H1 (cell line): ENCODE data around the gene CFAP161. TPM values are rescaled to one million over a fixed set of nuclear protein-coding genes. Genes with fewer than 3 reads are reported as not detected.

Source experiments
- POLR2A ChIP-seq, 2 experiments: IDR thresholded peaks; 1 replicate in 1 of 2; 2 replicates in 1 of 2; pipeline ENCODE4 v1.6.1; 2011; ENCODE audit warnings: low read depth in 2 of 2, low read length in 2 of 2, mild to moderate bottlenecking in 2 of 2; ENCODE audit errors: control extremely low read depth in 1 of 2
- POU5F1 ChIP-seq: IDR thresholded peaks from 2 replicates; pipeline ENCODE4 v1.6.1; 2011; ENCODE audit warnings: low read depth, mild to moderate bottlenecking, low read length, moderate library complexity
- TCF12 ChIP-seq: IDR thresholded peaks from 2 replicates; pipeline ENCODE4 v1.6.1; 2011; ENCODE audit warnings: low read depth, mild to moderate bottlenecking, low read length
- polyA plus RNA-seq, 7 experiments: library from polyadenylated mRNA; depleted of rRNA in 3 of 7; stranded (reverse) in 5 of 7; unstranded in 2 of 7; fragments of >200 nt in 5 of 7; fragments of 200-250 nt in 2 of 7; gene quantifications; 1 replicate in 5 of 7; 2 replicates in 1 of 7; 4 replicates in 1 of 7; pipeline versions ENCODE4 v1.2.1 to v1.2.3, GENCODE V29; 2011 to 2013; ENCODE audit warnings: missing spikeins in 2 of 7, mixed read lengths in 2 of 7
- total RNA-seq: library from RNA; stranded (reverse); fragmentation: NEBNext Ultra II Directional; extraction: Animal tissue kit (Norgen Biotek cat#: 25700); gene quantifications from 2 replicates; pipeline ENCODE4 v1.2.1, GENCODE V29; 2021
- TF ChIP-seq, protein P1 (sequence below): fragments of 300-600 bp; sonication (generic); IDR thresholded peaks from 2 replicates; pipeline ENCODE4 v1.7.1; 2012; ENCODE audit warnings: low read length, moderate library complexity, mild to moderate bottlenecking, inconsistent platforms; ENCODE audit not compliant: insufficient replicate concordance

The CFAP161 gene
- total and polyA plus RNA-seq, 2 of the 8 experiments (the other 6 are each of a cell fraction or from before 2014, with no cell fraction given), result 0.05 TPM; not detected in 1

GRCh38 chr15:81098349-81098748 is 35.7 kb upstream of the CFAP161 start (continued):
- TF ChIP-seq, protein P1, sequence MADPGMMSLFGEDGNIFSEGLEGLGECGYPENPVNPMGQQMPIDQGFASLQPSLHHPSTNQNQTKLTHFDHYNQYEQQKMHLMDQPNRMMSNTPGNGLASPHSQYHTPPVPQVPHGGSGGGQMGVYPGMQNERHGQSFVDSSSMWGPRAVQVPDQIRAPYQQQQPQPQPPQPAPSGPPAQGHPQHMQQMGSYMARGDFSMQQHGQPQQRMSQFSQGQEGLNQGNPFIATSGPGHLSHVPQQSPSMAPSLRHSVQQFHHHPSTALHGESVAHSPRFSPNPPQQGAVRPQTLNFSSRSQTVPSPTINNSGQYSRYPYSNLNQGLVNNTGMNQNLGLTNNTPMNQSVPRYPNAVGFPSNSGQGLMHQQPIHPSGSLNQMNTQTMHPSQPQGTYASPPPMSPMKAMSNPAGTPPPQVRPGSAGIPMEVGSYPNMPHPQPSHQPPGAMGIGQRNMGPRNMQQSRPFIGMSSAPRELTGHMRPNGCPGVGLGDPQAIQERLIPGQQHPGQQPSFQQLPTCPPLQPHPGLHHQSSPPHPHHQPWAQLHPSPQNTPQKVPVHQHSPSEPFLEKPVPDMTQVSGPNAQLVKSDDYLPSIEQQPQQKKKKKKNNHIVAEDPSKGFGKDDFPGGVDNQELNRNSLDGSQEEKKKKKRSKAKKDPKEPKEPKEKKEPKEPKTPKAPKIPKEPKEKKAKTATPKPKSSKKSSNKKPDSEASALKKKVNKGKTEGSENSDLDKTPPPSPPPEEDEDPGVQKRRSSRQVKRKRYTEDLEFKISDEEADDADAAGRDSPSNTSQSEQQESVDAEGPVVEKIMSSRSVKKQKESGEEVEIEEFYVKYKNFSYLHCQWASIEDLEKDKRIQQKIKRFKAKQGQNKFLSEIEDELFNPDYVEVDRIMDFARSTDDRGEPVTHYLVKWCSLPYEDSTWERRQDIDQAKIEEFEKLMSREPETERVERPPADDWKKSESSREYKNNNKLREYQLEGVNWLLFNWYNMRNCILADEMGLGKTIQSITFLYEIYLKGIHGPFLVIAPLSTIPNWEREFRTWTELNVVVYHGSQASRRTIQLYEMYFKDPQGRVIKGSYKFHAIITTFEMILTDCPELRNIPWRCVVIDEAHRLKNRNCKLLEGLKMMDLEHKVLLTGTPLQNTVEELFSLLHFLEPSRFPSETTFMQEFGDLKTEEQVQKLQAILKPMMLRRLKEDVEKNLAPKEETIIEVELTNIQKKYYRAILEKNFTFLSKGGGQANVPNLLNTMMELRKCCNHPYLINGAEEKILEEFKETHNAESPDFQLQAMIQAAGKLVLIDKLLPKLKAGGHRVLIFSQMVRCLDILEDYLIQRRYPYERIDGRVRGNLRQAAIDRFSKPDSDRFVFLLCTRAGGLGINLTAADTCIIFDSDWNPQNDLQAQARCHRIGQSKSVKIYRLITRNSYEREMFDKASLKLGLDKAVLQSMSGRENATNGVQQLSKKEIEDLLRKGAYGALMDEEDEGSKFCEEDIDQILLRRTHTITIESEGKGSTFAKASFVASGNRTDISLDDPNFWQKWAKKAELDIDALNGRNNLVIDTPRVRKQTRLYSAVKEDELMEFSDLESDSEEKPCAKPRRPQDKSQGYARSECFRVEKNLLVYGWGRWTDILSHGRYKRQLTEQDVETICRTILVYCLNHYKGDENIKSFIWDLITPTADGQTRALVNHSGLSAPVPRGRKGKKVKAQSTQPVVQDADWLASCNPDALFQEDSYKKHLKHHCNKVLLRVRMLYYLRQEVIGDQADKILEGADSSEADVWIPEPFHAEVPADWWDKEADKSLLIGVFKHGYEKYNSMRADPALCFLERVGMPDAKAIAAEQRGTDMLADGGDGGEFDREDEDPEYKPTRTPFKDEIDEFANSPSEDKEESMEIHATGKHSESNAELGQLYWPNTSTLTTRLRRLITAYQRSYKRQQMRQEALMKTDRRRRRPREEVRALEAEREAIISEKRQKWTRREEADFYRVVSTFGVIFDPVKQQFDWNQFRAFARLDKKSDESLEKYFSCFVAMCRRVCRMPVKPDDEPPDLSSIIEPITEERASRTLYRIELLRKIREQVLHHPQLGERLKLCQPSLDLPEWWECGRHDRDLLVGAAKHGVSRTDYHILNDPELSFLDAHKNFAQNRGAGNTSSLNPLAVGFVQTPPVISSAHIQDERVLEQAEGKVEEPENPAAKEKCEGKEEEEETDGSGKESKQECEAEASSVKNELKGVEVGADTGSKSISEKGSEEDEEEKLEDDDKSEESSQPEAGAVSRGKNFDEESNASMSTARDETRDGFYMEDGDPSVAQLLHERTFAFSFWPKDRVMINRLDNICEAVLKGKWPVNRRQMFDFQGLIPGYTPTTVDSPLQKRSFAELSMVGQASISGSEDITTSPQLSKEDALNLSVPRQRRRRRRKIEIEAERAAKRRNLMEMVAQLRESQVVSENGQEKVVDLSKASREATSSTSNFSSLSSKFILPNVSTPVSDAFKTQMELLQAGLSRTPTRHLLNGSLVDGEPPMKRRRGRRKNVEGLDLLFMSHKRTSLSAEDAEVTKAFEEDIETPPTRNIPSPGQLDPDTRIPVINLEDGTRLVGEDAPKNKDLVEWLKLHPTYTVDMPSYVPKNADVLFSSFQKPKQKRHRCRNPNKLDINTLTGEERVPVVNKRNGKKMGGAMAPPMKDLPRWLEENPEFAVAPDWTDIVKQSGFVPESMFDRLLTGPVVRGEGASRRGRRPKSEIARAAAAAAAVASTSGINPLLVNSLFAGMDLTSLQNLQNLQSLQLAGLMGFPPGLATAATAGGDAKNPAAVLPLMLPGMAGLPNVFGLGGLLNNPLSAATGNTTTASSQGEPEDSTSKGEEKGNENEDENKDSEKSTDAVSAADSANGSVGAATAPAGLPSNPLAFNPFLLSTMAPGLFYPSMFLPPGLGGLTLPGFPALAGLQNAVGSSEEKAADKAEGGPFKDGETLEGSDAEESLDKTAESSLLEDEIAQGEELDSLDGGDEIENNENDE, result no peak
- TF ChIP-seq POU5F1, result no peak
- TF ChIP-seq POLR2A (IDR thresholded peaks at IDR 0.05; ENCODE audit: control extremely low read depth in 1 of 2, low read depth in 2 of 2, low read length in 2 of 2), result no peak
- TF ChIP-seq TCF12, result no peak
